Caco-2 (cell line): ENCODE data around the gene EGFL6. TPM values are rescaled to one million over a fixed set of nuclear protein-coding genes. Genes with fewer than 3 reads are reported as not detected.

Experiments
- BruUV-seq: library from RNA; stranded (reverse); fragments of 400-500 nt; replicated peaks from 2 replicates; lab custom pipeline; 2021; lab: Mats Ljungman, UMichigan
- CTCF ChIA-PET: fragments of 300-600 bp; sonication (Branson Sonifier 250); formaldehyde crosslinking; loops from one replicate; lab custom pipeline; 2022; ENCODE audit warnings: antibody characterized with exemption; lab: Charles Lee
- POLR2A ChIA-PET: fragments of 300-600 bp; sonication (Branson Sonifier 250); formaldehyde crosslinking; loops from one replicate; lab custom pipeline; 2022; ENCODE audit warnings: antibody characterized with exemption; lab: Charles Lee
- DNase-seq, 2 experiments: peaks; one replicate each; pipeline versions ENCODE4 v3.0.0 to v3.0.0-alpha.2; 2020 to 2022
- H3K27me3 ChIP-seq: replicated peaks from 2 replicates; pipeline ENCODE4 v1.6.0; 2011; ENCODE audit warnings: low read length; ENCODE audit not compliant: control insufficient read depth, insufficient read depth
- H3K36me3 ChIP-seq: 2 replicates; pipeline ENCODE4 v1.5.1; 2011; ENCODE audit warnings: low read length; ENCODE audit not compliant: control insufficient read depth, insufficient read depth
- H3K4me1 ChIP-seq: fragments of 250-450 bp; sonication (Bioruptor Pico); 2 replicates; pipeline ENCODE4 v1.5.1; 2020; ENCODE audit warnings: mild to moderate bottlenecking
- H3K4me3 ChIP-seq: 2 replicates; pipeline ENCODE4 v1.5.1; 2011; ENCODE audit warnings: low read depth, mild to moderate bottlenecking, control low read depth, low read length
- H3K9me3 ChIP-seq: fragments of 250-450 bp; sonication (Bioruptor Pico); 2 replicates; pipeline ENCODE4 v1.5.1; 2020; ENCODE audit warnings: mild to moderate bottlenecking, moderate library complexity
- H3K27ac Mint-ChIP-seq: one replicate; pipeline ENCODE4 v1.8.0; 2022; ENCODE audit warnings: mixed read lengths; ENCODE audit not compliant: unreplicated experiment
- H3K27me3 Mint-ChIP-seq: one replicate; pipeline ENCODE4 v1.8.0; 2022; ENCODE audit warnings: mixed read lengths; ENCODE audit not compliant: insufficient read depth, unreplicated experiment
- H3K36me3 Mint-ChIP-seq: one replicate; pipeline ENCODE4 v1.8.0; 2022; ENCODE audit warnings: mild to moderate bottlenecking, mixed read lengths; ENCODE audit not compliant: insufficient read depth, unreplicated experiment
- H3K4me1 Mint-ChIP-seq: one replicate; pipeline ENCODE4 v1.8.0; 2022; ENCODE audit warnings: low read depth, mixed read lengths; ENCODE audit not compliant: unreplicated experiment
- H3K4me3 Mint-ChIP-seq: one replicate; pipeline ENCODE4 v1.8.0; 2022; ENCODE audit warnings: mild to moderate bottlenecking, moderate library complexity, mixed read lengths; ENCODE audit not compliant: unreplicated experiment
- H3K9me3 Mint-ChIP-seq: one replicate; pipeline ENCODE4 v1.8.0; 2022; ENCODE audit warnings: mixed read lengths; ENCODE audit not compliant: unreplicated experiment
- CTCF ChIP-seq, 2 experiments: fragments of 200-600 bp in 1 of 2; IDR thresholded peaks; 1 replicate in 1 of 2; 2 replicates in 1 of 2; pipeline versions ENCODE4 v1.5.1 to v1.8.0; 2011 to 2022; ENCODE audit warnings: antibody characterized with exemption in 1 of 2, control low read depth in 1 of 2, inconsistent platforms in 1 of 2, low read depth in 1 of 2, low read length in 1 of 2, mild to moderate bottlenecking in 1 of 2, moderate library complexity in 1 of 2; ENCODE audit not compliant: insufficient read depth in 1 of 2, severe bottlenecking in 1 of 2, unreplicated experiment in 1 of 2
- intact Hi-C: fragments of 100-400 bp; cut with micrococcal nuclease; formaldehyde crosslinking; loops from one replicate; pipeline ENCODE4 v1.10.0; 2022; ENCODE audit not compliant: unreplicated experiment
- total RNA-seq: library from RNA; stranded (reverse); gene quantifications from 2 replicates; pipeline ENCODE4 v1.2.3, GENCODE V29; 2022

The EGFL6 gene
- total RNA-seq, 1 experiment from 2014 or later, result 0.16 TPM

- intact Hi-C loops, result no loop called here
- Mint-ChIP-seq H3K27ac (no peak overlapping the region), H3K4me3 (no peak overlapping the region), H3K4me1 (no peaks in the 10 kb centered on the region), H3K27me3 (no peaks in the 10 kb centered on the region), H3K36me3 (no peaks in the 10 kb centered on the region), H3K9me3 (no peaks in the 10 kb centered on the region)
- BruUV-seq, result no TSS peak
- ChIA-PET POLR2A (no interaction called here), CTCF (no interaction called here)
- Histone ChIP-seq H3K36me3 (no peaks in the 10 kb centered on the region), H3K9me3 (no peaks in the 10 kb centered on the region), H3K4me3 (no peak overlapping the region), H3K27me3 (no peaks in the 10 kb centered on the region), H3K4me1 (no peaks in the 10 kb centered on the region)
- DNase-seq, result peak in 1 of 2 experiments; percentile 4
- TF ChIP-seq CTCF (IDR thresholded peaks at IDR 0.05; ENCODE audit: insufficient read depth in 1 of 2, low read depth in 1 of 2, low read length in 1 of 2, severe bottlenecking in 1 of 2, unreplicated experiment in 1 of 2), result peak in 1 of 2 experiments; percentile 29
Observed at GRCh38 chrX:13598877-13599276, 29.5 kb downstream of the EGFL6 start.

- BruUV-seq, result no TSS peak
- Histone ChIP-seq H3K27me3 (no peaks in the 10 kb centered on the region), H3K4me3 (no peak overlapping the region), H3K9me3 (no peaks in the 10 kb centered on the region), H3K36me3 (no peaks in the 10 kb centered on the region), H3K4me1 (no peaks in the 10 kb centered on the region)
- intact Hi-C loops, result no loop called here
- H3K27me3 Mint-ChIP-seq, result no peaks in the 10 kb centered on the region
- no peak for TF ChIP-seq CTCF (IDR thresholded peaks at IDR 0.05; ENCODE audit: insufficient read depth in 1 of 2, low read depth in 1 of 2, low read length in 1 of 2, severe bottlenecking in 1 of 2, unreplicated experiment in 1 of 2)
- POLR2A ChIA-PET, result no interaction called here
- no peaks in the 10 kb centered on the region for H3K9me3 Mint-ChIP-seq
- no peaks in the 10 kb centered on the region for H3K4me1 Mint-ChIP-seq
- no peak overlapping the region for H3K27ac Mint-ChIP-seq
- no peak overlapping the region for H3K4me3 Mint-ChIP-seq
- H3K36me3 Mint-ChIP-seq, result no peaks in the 10 kb centered on the region
- DNase-seq, result no peak
- CTCF ChIA-PET, result interaction anchor here (0.8 kb wide), 1 partner anchor 93 kb away, joined by 7 read pairs; no protein-coding TSS in a partner anchor
Observed at GRCh38 chrX:13599491-13599890, 30.1 kb downstream of the EGFL6 start.

GRCh38 chrX:13605611-13606010 is 36.2 kb downstream of the EGFL6 start:
- no peaks in the 10 kb centered on the region for H3K36me3 Mint-ChIP-seq
- ChIA-PET CTCF (no interaction called here), POLR2A (no interaction called here)
- no peak overlapping the region for H3K4me3 Mint-ChIP-seq
- H3K4me1 Mint-ChIP-seq, result peaks cover 7% of the 10 kb centered on the region
- no peaks in the 10 kb centered on the region for H3K9me3 Mint-ChIP-seq
- intact Hi-C loops, result no loop called here
- H3K27me3 Mint-ChIP-seq, result no peaks in the 10 kb centered on the region
- DNase-seq, result no peak
- H3K4me1 ChIP-seq, result no peaks in the 10 kb centered on the region
- H3K27me3 ChIP-seq, result no peaks in the 10 kb centered on the region
- no peaks in the 10 kb centered on the region for H3K36me3 ChIP-seq
- H3K27ac Mint-ChIP-seq, result no peak overlapping the region
- no peak for TF ChIP-seq CTCF (IDR thresholded peaks at IDR 0.05; ENCODE audit: insufficient read depth in 1 of 2, low read depth in 1 of 2, low read length in 1 of 2, severe bottlenecking in 1 of 2, unreplicated experiment in 1 of 2)
- no peaks in the 10 kb centered on the region for H3K9me3 ChIP-seq
- no peak overlapping the region for H3K4me3 ChIP-seq
- BruUV-seq, result no TSS peak
